ENCODE results near the gene TMOD2.

Gene TMOD2

DNA sequence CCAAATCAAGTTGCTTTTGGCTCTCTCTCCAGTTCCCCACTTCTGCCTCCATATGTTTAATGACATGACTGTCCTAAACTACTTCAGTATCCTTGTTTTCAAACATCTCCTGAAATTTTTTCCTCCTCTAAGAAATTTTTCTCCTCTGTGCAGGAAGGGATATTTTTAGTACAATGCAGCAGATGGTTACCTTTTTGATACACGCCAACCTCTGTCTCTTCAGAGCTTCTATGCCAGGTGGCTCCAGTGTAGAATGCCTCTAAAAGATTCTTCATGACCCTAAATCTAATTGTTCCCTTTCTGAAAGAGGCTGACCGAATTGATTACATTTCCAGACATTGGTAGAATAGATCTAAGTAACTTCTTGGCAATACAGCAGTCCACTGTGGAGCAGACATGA, 111.7 kb downstream of the TMOD2 start:
- TF ChIP-seq, protein P1, sequence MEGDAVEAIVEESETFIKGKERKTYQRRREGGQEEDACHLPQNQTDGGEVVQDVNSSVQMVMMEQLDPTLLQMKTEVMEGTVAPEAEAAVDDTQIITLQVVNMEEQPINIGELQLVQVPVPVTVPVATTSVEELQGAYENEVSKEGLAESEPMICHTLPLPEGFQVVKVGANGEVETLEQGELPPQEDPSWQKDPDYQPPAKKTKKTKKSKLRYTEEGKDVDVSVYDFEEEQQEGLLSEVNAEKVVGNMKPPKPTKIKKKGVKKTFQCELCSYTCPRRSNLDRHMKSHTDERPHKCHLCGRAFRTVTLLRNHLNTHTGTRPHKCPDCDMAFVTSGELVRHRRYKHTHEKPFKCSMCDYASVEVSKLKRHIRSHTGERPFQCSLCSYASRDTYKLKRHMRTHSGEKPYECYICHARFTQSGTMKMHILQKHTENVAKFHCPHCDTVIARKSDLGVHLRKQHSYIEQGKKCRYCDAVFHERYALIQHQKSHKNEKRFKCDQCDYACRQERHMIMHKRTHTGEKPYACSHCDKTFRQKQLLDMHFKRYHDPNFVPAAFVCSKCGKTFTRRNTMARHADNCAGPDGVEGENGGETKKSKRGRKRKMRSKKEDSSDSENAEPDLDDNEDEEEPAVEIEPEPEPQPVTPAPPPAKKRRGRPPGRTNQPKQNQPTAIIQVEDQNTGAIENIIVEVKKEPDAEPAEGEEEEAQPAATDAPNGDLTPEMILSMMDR (IDR thresholded peaks at IDR 0.05; ENCODE audit: extremely low read depth, missing control alignments) = no peak
- DNase-seq (ENCODE audit: low spot score) = no peak

DNA sequence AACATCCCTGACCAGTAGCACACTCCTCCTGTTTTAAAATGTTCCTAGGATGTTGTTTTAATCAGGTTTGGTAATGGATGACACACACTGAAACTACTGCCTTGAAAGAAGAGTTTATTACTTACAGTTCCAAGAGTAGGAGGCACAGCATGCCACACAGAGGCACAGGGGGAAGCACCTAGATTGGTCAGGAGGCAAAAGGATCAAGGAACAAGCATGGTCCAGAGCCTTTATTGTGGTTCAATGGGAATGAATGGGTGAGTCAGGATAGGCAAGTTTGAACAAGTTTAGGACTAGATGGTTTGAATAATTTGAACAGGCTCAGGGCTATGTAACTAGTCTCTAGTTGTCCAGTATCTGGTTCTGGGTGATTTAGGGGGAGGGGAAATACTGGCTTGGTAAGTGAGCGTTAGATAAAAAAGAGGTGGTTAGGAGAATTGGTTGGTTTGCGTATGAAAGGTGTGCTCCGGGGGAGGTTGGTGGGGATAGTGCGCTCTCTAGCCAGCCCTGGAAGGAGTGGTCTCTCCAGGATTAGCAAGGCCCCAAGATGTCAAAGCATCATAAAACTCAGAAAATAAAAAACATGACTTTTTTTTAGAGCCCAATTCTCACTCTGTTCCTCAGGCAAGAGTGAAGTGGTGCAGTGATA, 113.1 kb downstream of the TMOD2 start:
- DNase-seq (ENCODE audit: low spot score) = no peak
- TF ChIP-seq, protein P1 (IDR thresholded peaks at IDR 0.05; ENCODE audit: extremely low read depth, missing control alignments) = no peak

DNA sequence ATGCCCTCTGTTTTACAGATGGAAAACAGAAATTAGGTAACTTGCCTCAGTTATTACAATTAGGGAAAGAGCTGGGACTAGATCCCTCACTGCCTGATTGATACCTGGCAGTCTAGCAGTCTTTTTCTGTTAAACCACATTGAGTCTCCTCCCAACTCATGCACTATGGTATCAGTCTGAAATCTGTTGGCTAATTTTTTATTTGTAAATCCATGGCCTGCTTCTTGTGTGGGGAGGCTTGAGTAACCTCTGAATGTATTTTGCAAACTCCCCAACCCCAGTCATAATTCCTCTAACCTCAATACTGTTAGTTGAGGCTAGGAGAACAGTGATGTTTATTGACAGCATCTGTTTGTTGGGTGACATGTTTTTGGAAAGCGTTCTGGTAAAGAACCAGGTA, 113.9 kb downstream of the TMOD2 start:
- no peak for DNase-seq (ENCODE audit: low spot score)
- TF ChIP-seq, protein P1 (IDR thresholded peaks at IDR 0.05; ENCODE audit: extremely low read depth, missing control alignments) = no peak

Measured in GM20000 (cell line).